KMS-11 (cell line): ENCODE results near the gene FUT1.

Experiments
- H2AFZ ChIP-seq: fragments of 200-600 bp; sonication (generic); 2 replicates; pipeline ENCODE4 v1.6.1; 2016; ENCODE audit warnings: antibody characterized with exemption, mixed run types, low read depth
- H3K27ac ChIP-seq: fragments of 200-600 bp; sonication (generic); 2 replicates; pipeline ENCODE4 v1.6.1; 2016; ENCODE audit warnings: mild to moderate bottlenecking, mixed run types
- H3K27me3 ChIP-seq: fragments of 200-600 bp; sonication (generic); 2 replicates; pipeline ENCODE4 v1.6.1; 2017; ENCODE audit warnings: mild to moderate bottlenecking, low read depth, mixed run types, moderate library complexity; ENCODE audit not compliant: insufficient read depth
- H3K36me3 ChIP-seq: fragments of 200-600 bp; sonication (generic); 2 replicates; pipeline ENCODE4 v1.6.1; 2017; ENCODE audit warnings: mild to moderate bottlenecking, mixed run types; ENCODE audit not compliant: insufficient read depth
- H3K4me1 ChIP-seq: fragments of 200-600 bp; sonication (generic); 2 replicates; pipeline ENCODE4 v1.6.1; 2016; ENCODE audit warnings: mild to moderate bottlenecking, low read depth, mixed run types; ENCODE audit not compliant: poor library complexity, severe bottlenecking
- H3K4me2 ChIP-seq: fragments of 200-600 bp; sonication (generic); 2 replicates; pipeline ENCODE4 v1.7.0; 2016; ENCODE audit warnings: mild to moderate bottlenecking, mixed run types
- H3K4me3 ChIP-seq: fragments of 200-600 bp; sonication (generic); IDR thresholded peaks from 2 replicates; pipeline ENCODE4 v1.6.1; 2017; ENCODE audit warnings: low read depth, low read length, mixed read lengths; ENCODE audit not compliant: insufficient read depth
- H3K79me2 ChIP-seq: fragments of 200-600 bp; sonication (generic); 2 replicates; pipeline ENCODE4 v1.6.1; 2016; ENCODE audit warnings: low read depth, mixed run types; ENCODE audit not compliant: insufficient read depth
- H3K9ac ChIP-seq: fragments of 200-600 bp; sonication (generic); 2 replicates; pipeline ENCODE4 v1.6.1; 2016; ENCODE audit warnings: mild to moderate bottlenecking, mixed run types
- H4K20me1 ChIP-seq: fragments of 200-600 bp; sonication (generic); 2 replicates; pipeline ENCODE4 v1.6.1; 2016; ENCODE audit warnings: mild to moderate bottlenecking, mixed run types; ENCODE audit not compliant: insufficient read depth
- TF ChIP-seq, protein P1 (sequence below): fragments of 200-600 bp; sonication (generic); conservative IDR thresholded peaks from 2 replicates; pipeline ENCODE4 v1.6.1; 2017; ENCODE audit warnings: low read depth, mild to moderate bottlenecking, antibody characterized with exemption, low read length, moderate library complexity, mixed read lengths

The FUT1 gene

DNA sequence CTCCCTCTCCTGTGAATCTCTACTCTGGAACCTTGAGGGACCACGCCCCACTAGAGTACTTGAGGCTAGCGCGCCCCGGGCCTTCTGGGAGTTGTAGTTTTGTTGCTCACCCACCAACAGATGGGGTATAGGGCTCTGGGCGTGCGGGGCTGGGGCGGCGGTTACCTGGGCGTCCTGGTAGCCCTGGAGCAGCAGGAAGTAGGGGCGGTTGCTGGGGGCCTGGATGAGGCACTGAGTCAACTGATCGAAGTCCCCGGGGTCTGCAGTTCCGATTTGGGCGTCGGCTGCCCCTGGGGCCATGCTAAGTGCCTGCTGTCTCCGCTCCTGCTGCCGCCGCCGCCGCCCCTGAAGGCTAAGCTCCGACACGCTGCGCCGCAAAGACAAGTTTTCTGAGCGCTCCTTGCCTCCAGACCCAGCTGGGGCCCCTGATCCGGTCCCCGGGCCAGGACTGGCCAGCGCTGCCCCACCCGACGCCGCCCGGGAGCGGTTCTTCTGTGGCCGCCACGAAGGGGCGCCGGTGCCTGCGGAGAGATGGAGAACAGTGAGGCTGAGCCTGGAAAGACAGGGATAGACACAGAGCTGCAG lies 17.3 kb downstream of the FUT1 start:
- H3K4me3 ChIP-seq = no peak overlapping the region
- H3K4me2 ChIP-seq = no peak overlapping the region
- no peaks in the 10 kb centered on the region for H4K20me1 ChIP-seq
- H3K27ac ChIP-seq = no peak overlapping the region
- H3K4me1 ChIP-seq = peaks cover 9% of the 10 kb centered on the region
- H3K79me2 ChIP-seq = no peaks in the 10 kb centered on the region
- no peaks in the 10 kb centered on the region for H3K36me3 ChIP-seq
- no peak overlapping the region for H3K9ac ChIP-seq
- TF ChIP-seq, protein P1, sequence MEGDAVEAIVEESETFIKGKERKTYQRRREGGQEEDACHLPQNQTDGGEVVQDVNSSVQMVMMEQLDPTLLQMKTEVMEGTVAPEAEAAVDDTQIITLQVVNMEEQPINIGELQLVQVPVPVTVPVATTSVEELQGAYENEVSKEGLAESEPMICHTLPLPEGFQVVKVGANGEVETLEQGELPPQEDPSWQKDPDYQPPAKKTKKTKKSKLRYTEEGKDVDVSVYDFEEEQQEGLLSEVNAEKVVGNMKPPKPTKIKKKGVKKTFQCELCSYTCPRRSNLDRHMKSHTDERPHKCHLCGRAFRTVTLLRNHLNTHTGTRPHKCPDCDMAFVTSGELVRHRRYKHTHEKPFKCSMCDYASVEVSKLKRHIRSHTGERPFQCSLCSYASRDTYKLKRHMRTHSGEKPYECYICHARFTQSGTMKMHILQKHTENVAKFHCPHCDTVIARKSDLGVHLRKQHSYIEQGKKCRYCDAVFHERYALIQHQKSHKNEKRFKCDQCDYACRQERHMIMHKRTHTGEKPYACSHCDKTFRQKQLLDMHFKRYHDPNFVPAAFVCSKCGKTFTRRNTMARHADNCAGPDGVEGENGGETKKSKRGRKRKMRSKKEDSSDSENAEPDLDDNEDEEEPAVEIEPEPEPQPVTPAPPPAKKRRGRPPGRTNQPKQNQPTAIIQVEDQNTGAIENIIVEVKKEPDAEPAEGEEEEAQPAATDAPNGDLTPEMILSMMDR = no peak
- H2AFZ ChIP-seq = no peak overlapping the region
- H3K27me3 ChIP-seq = peaks cover 47% of the 10 kb centered on the region

DNA sequence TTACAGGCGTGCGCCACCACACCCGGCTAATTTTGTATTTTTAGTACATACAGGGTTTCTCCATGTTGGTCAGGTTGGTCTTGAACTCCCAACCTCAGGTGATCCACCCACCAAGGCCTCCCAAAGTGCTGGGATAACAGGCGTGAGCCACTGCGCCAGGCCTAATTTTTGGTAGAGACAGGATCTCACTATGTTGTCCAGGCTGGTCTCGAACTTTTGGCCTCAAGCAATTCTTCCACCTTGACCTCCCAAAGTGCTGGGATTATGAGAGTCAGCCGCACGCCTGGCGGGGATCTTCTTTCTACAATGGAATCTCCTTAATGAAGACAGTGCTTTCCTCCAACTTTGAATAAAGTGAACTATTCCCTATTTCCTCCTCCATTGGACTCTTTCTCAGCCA lies 17.8 kb downstream of the FUT1 start:
- Histone ChIP-seq H3K27me3 (peaks cover 48% of the 10 kb centered on the region), H3K4me2 (no peak overlapping the region), H3K36me3 (no peaks in the 10 kb centered on the region), H3K4me1 (peaks cover 9% of the 10 kb centered on the region), H3K27ac (no peak overlapping the region), H3K9ac (no peak overlapping the region), H3K79me2 (no peaks in the 10 kb centered on the region), H2AFZ (no peak overlapping the region), H4K20me1 (no peaks in the 10 kb centered on the region), H3K4me3 (no peak overlapping the region)
- TF ChIP-seq, protein P1 = no peak

DNA sequence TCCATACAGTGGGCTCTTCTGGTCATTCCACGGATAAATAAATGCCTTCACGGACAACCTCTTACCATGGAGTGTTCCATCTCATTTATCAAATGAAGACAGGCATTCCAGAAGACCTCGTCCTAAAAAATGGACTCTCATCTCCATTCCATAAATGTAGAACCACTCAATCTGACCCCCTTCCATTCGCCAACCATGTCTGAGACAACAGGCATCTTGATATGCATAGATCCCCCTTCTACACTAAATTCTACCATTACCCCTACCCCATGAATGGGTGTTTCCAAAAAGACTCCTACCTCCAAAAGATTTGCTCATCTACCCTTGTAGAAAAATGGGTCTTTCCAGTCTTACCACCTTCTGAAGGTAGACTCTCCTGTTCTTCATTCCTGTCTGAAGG lies 21.0 kb downstream of the FUT1 start:
- H3K4me1 ChIP-seq = no peaks in the 10 kb centered on the region
- H4K20me1 ChIP-seq = no peaks in the 10 kb centered on the region
- H3K4me3 ChIP-seq = no peak overlapping the region
- no peak overlapping the region for H3K4me2 ChIP-seq
- H3K27ac ChIP-seq = no peak overlapping the region
- no peaks in the 10 kb centered on the region for H3K79me2 ChIP-seq
- TF ChIP-seq, protein P1 = no peak
- H3K9ac ChIP-seq = no peak overlapping the region
- no peaks in the 10 kb centered on the region for H3K36me3 ChIP-seq
- H3K27me3 ChIP-seq = peaks cover 62% of the 10 kb centered on the region
- no peak overlapping the region for H2AFZ ChIP-seq

DNA sequence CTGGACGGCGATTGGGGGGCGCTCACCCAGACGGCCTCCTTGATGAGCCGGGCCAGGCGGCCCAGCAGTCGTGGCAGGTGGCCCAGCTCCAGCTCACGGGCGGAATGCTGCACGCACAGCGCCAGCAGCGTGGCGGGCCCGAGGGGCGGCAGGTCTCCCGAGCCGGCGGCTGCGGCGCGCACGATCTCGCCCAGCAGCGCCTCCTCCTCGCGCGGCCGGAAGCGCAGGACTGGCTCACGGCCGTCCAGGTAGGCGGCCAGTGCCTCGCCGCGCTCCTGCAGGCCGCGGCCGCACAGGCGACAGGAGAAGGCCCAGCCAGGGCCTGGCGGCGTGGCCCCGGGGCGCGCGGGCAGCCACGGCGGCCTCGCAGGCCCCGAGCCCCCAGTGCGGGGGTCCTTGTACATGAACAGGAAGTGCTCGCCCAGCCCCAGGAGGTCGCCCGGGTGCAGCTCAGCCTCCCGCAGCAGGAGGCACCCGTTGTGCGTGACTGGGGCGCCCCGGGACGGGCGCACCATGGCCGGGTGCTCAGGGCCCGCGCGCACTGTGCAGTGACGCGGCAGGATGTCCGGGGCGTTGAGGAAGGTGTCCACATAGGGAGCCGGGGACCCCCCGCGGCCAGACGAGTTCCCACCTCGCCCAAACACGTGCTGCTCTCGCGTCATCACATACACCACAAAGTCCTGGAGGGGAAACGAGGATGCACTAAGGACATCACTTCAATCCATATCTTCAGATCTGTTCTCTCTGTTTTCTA lies 23.4 kb downstream of the FUT1 start:
- H3K27me3 ChIP-seq = peaks cover 57% of the 10 kb centered on the region
- no peaks in the 10 kb centered on the region for H3K79me2 ChIP-seq
- H3K9ac ChIP-seq = no peak overlapping the region
- no peak overlapping the region for H2AFZ ChIP-seq
- TF ChIP-seq, protein P1 = no peak
- no peak overlapping the region for H3K27ac ChIP-seq
- H4K20me1 ChIP-seq = no peaks in the 10 kb centered on the region
- H3K4me2 ChIP-seq = no peak overlapping the region
- H3K36me3 ChIP-seq = no peaks in the 10 kb centered on the region
- no peaks in the 10 kb centered on the region for H3K4me1 ChIP-seq
- H3K4me3 ChIP-seq = no peak overlapping the region
